ENCODE measurements around the gene R3HDM2. TPM values are rescaled to one million over a fixed set of nuclear protein-coding genes. Genes with fewer than 3 reads are reported as not detected.
"Not testable (repeated sequence)": the region's sequence is repeated elsewhere in the genome, so short reads cannot be mapped to it uniquely, and the experiment has no call there.

R3HDM2 gene
- total and polyA plus RNA-seq, 2 donors (not counting 1 experiment from before 2014, with no cell fraction given): 21.3 to 22.8 TPM

DNA sequence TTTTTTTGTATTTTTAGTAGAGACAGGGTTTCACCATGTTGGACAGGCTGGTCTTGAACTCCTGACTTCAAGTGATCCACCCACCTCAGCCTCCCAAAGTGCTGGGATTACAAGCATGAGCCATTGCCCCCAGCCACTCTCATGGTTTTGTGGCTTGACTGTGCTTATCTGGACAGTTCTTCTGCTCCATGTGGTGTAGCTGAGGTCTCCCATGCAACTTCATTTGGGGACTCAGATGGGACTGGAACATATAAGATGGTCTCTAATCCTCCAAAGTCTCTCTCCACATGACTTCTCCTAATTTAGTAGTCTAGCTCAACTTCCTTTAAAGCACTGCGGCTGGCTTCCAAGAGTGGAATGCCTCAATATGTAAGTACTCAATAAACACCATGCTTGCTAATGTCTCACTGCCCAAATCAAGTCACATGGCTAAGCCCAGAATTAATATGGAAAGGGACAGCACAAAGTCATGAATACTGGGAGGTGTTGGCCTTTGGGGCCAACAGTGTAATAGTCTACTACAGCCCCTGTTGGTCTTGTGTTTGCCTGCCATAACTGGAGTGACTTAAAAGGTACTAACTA lies 11.1 kb upstream of the R3HDM2 start:
- no peak for DNase-seq (ENCODE audit: low read depth in 2 of 2)
- Histone ChIP-seq H3K36me3 (ENCODE audit: control insufficient read depth, insufficient read depth, low read length) (no peaks in the 10 kb centered on the region), H3K9ac (ENCODE audit: insufficient read depth, low read length) (no peak overlapping the region), H2AFZ (ENCODE audit: low read length) (no peak overlapping the region), H3K4me2 (ENCODE audit: extremely low read depth, insufficient read depth, low read length) (no peak overlapping the region), H4K20me1 (ENCODE audit: control insufficient read depth, extremely low read depth, insufficient read depth, low read length) (no peaks in the 10 kb centered on the region), H3K79me2 (ENCODE audit: control insufficient read depth, insufficient read depth, low read length) (no peaks in the 10 kb centered on the region), H3K4me3 (replicated peaks in 1 of 4; ENCODE audit: control extremely low read depth in 1 of 4, insufficient read depth in 1 of 4, low read depth in 3 of 4, low read length in 4 of 4) (no peak overlapping the region), H3K9me3 (ENCODE audit: control insufficient read depth, insufficient read depth, low read depth, low read length) (no peaks in the 10 kb centered on the region), H3K4me1 (ENCODE audit: control insufficient read depth, extremely low read depth, insufficient read depth, low read length) (no peaks in the 10 kb centered on the region), H3K27ac (ENCODE audit: insufficient read depth, low read length) (no peak overlapping the region), H3K27me3 (ENCODE audit: control insufficient read depth, insufficient read depth, low read length) (no peaks in the 10 kb centered on the region)
- TF ChIP-seq EZH2 (IDR thresholded peaks at IDR 0.05; ENCODE audit: low read length, missing control alignments): no peak
- TF ChIP-seq, protein P1, sequence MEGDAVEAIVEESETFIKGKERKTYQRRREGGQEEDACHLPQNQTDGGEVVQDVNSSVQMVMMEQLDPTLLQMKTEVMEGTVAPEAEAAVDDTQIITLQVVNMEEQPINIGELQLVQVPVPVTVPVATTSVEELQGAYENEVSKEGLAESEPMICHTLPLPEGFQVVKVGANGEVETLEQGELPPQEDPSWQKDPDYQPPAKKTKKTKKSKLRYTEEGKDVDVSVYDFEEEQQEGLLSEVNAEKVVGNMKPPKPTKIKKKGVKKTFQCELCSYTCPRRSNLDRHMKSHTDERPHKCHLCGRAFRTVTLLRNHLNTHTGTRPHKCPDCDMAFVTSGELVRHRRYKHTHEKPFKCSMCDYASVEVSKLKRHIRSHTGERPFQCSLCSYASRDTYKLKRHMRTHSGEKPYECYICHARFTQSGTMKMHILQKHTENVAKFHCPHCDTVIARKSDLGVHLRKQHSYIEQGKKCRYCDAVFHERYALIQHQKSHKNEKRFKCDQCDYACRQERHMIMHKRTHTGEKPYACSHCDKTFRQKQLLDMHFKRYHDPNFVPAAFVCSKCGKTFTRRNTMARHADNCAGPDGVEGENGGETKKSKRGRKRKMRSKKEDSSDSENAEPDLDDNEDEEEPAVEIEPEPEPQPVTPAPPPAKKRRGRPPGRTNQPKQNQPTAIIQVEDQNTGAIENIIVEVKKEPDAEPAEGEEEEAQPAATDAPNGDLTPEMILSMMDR (conservative IDR thresholded peaks at IDR 0.05 in 1 of 2, IDR thresholded peaks at IDR 0.05 in 1 of 2; ENCODE audit: low read depth in 1 of 2, low read length in 2 of 2): no peak

DNA sequence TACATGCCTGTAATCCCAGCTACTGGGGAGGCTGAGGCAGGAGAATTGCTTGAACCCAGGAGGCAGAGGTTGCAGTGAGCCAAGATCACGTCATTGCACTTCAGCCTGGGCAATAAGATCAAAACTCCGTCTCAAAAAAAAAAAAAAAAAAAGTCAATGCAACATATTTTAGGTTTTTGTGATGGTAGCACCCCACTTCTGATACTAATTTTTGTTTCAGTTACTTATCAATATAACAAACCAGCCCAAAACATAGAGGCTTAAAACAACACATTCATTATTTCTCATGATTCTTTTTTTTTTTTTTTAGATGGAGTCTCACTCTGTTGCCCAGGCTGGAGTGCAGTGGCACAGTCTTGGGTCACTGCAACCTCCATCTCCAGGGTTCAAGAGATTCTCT lies 10.6 kb upstream of the R3HDM2 start:
- H4K20me1 ChIP-seq (ENCODE audit: control insufficient read depth, extremely low read depth, insufficient read depth, low read length); H3K27ac ChIP-seq (ENCODE audit: insufficient read depth, low read length); H3K36me3 ChIP-seq (ENCODE audit: control insufficient read depth, insufficient read depth, low read length); H2AFZ ChIP-seq (ENCODE audit: low read length); DNase-seq (ENCODE audit: low read depth in 2 of 2); H3K4me1 ChIP-seq (ENCODE audit: control insufficient read depth, extremely low read depth, insufficient read depth, low read length); H3K27me3 ChIP-seq (ENCODE audit: control insufficient read depth, insufficient read depth, low read length); H3K79me2 ChIP-seq (ENCODE audit: control insufficient read depth, insufficient read depth, low read length); H3K4me2 ChIP-seq (ENCODE audit: extremely low read depth, insufficient read depth, low read length); H3K9me3 ChIP-seq (ENCODE audit: control insufficient read depth, insufficient read depth, low read depth, low read length); H3K9ac ChIP-seq (ENCODE audit: insufficient read depth, low read length); H3K4me3 ChIP-seq (replicated peaks in 1 of 4; ENCODE audit: control extremely low read depth in 1 of 4, insufficient read depth in 1 of 4, low read depth in 3 of 4, low read length in 4 of 4): not testable (repeated sequence)

DNA sequence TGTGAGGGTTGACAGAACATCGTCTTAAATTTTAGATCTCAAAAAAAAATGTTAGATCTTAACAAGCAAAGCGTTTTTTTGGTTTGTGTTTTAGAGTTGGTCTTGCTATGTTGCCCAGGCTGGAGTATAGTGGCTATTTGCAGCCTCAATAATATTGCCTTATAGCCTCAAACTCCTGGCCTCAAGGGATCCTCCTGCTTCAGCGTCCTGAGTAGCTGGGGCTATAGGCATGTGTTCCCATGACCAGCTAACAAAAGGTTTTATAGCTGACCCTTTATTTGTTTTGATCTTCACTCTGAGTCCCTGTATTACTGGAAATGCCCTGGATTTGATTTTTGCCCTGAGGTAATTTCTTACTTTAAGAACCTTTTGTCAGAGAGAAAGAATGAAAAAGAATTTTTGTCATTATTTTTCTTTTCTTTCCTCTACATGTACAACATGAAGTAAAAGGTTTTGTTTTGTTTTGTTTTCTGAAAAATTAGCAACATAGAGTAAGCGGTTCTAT lies 9.0 kb upstream of the R3HDM2 start:
- TF ChIP-seq EZH2 (IDR thresholded peaks at IDR 0.05; ENCODE audit: low read length, missing control alignments): no peak
- TF ChIP-seq, protein P1 (conservative IDR thresholded peaks at IDR 0.05 in 1 of 2, IDR thresholded peaks at IDR 0.05 in 1 of 2; ENCODE audit: low read depth in 1 of 2, low read length in 2 of 2): no peak
- DNase-seq (ENCODE audit: low read depth in 2 of 2): no peak
- H3K27ac ChIP-seq (ENCODE audit: insufficient read depth, low read length): no peak overlapping the region
- no peaks in the 10 kb centered on the region for H3K27me3 ChIP-seq (ENCODE audit: control insufficient read depth, insufficient read depth, low read length)
- H2AFZ ChIP-seq (ENCODE audit: low read length): no peak overlapping the region
- H3K36me3 ChIP-seq (ENCODE audit: control insufficient read depth, insufficient read depth, low read length): no peaks in the 10 kb centered on the region
- H3K9me3 ChIP-seq (ENCODE audit: control insufficient read depth, insufficient read depth, low read depth, low read length): no peaks in the 10 kb centered on the region
- H3K79me2 ChIP-seq (ENCODE audit: control insufficient read depth, insufficient read depth, low read length): no peaks in the 10 kb centered on the region
- H3K4me1 ChIP-seq (ENCODE audit: control insufficient read depth, extremely low read depth, insufficient read depth, low read length): no peaks in the 10 kb centered on the region
- no peak overlapping the region for H3K4me2 ChIP-seq (ENCODE audit: extremely low read depth, insufficient read depth, low read length)
- H4K20me1 ChIP-seq (ENCODE audit: control insufficient read depth, extremely low read depth, insufficient read depth, low read length): no peaks in the 10 kb centered on the region
- H3K4me3 ChIP-seq (replicated peaks in 1 of 4; ENCODE audit: control extremely low read depth in 1 of 4, insufficient read depth in 1 of 4, low read depth in 3 of 4, low read length in 4 of 4): no peak overlapping the region
- no peak overlapping the region for H3K9ac ChIP-seq (ENCODE audit: insufficient read depth, low read length)

Measured in fibroblast of lung (primary cell).